Left renal cortex interstitium (tissue), 4 donors: ENCODE results near the gene CD38. TPM values are rescaled to one million over a fixed set of nuclear protein-coding genes. Genes with fewer than 3 reads are reported as not detected.
"Not testable (repeated sequence)": the region's sequence is repeated elsewhere in the genome, so short reads cannot be mapped to it uniquely, and the experiment has no call there.

Experiments
- DNase-seq, 4 donors: peaks; one replicate each; pipeline ENCODE4 v3.0.0-alpha.2; 2013; ENCODE audit warnings: low read depth in 4 of 4, low spot score in 2 of 4, missing footprints in 1 of 4
- polyA plus RNA-seq, 4 donors: library from polyadenylated mRNA; unstranded; fragments of 120-200 nt; gene quantifications; one replicate each; pipeline ENCODE4 v1.2.1, GENCODE V29; 2013; ENCODE audit not compliant: insufficient read length in 4 of 4

Gene CD38
- polyA plus RNA-seq, 4 donors = 0.90 to 1.4 (median 1.4) TPM

DNA sequence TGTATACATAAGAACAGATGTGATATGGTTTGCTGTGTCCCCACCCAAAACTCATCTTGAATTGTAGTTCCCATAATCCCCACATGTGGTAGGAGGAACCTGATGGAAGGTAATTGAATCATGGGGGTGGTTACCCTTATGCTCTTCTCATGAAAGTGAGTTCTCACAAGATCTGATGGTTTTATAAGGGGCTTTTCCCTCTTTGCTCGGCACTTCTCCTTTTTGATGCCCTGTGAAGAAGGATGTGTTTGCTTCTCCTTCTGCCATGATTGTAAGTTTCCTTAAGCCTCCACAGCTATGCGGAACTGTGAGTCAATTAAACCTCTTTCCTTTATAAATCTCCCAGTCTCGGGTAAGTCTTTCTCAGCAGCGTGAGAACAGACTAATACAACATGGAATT is 83.1 kb downstream of the CD38 start:
- not testable (repeated sequence) for DNase-seq

DNA sequence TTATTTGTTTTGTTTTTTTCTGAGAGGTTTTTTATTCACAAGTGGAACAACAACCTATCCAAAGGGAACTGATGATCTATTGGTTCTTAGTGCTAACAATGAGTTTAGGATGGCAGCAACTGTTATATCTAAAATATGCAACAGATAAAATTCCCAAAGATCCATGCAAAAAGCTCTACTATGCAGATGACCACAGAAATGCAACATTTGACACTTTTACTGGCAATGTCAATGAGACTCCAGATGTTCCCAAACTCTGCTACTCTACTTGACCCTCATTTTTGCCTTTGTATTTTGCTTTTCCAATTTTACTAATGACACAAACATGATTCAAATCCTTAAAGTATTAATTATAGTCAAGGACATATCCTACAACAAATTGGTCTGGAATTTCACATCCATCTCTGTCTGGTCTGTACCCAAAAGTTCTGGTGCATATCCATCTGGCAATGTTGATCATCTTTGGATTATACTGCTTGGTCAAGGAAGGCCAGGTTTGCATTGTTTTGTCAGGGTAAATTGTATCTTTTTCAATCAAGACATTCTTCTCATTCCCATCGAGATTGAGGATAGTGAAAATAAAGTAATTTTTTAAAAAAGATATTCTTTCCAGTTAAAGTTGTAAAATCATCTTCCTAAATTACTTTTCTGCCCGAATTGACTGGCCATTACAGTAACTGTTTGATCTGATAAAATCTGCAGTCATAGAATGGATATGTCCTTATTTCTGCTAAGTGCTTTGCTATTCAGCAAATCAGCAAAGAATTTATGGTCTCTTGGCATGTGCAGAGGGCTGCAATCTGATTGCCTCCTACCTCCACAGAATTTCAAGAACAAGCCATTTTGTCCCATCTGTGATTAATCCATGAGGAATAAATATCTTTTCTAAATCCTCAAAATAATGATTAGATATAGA is 86.8 kb downstream of the CD38 start:
- no peak for DNase-seq

DNA sequence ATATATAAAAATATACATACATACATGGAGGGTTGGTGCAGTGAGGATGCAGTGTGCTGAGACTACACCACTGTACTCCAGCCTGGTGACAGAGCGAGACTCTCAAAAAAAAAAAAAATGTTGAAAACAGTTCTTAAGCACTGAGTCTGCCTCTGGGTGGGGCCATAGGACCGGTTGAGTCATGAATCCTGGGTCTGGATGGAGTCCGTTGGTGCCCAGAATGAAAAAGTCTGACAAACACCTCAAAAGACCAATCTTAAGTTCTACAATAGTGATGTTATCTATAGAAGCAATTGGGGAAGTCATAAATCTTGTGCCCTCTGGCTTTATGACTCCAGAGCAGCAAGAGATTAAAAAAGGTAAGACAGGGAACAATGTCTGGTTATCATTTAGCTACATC is 90.0 kb downstream of the CD38 start:
- DNase-seq = no peak

DNA sequence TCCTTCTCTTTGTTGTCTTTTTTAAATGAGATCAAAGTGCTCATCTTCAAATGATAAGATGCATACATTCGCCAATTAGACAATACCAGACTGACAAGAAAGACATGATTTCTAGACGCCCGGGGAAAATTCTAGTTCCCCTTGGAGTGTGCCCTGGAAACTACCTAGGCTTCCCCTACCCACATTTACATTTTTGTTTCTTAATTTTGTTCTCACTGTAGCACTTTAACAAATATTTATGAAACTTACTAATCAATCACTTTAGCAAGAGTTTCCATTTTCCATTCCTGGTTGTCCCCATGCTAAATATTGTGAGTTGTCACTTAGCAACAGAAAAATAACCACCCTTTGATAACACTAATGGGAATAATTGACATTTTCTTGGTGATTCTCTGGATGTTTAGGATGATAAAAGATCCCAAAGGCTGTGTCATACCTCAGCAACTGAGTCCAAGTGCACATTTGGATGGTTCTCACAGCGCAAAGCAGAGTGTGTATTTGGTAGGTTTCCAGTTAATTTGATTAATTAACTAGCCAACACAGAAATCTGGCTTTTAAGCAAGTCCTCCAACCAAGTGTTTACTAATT is 90.8 kb downstream of the CD38 start:
- DNase-seq = no peak

DNA sequence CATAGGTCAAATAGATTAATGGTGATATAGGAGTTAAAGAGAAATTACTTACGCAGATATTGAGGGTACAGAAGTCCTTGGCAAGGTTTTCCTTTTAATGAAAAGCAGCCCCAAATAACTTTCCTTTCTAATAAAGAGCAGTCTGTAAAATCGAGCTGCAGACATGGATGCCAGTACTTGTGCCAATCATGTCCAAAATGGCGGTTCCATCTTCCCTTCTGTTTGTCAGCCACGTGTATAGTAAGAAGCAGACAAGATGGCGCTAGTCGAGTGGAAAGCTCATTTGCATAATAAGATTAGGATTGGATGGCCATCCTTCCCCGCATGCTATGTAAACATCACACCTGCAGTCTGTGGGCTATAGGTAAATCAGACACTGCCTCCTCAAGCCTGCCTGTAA is 92.0 kb downstream of the CD38 start:
- no peak for DNase-seq

DNA sequence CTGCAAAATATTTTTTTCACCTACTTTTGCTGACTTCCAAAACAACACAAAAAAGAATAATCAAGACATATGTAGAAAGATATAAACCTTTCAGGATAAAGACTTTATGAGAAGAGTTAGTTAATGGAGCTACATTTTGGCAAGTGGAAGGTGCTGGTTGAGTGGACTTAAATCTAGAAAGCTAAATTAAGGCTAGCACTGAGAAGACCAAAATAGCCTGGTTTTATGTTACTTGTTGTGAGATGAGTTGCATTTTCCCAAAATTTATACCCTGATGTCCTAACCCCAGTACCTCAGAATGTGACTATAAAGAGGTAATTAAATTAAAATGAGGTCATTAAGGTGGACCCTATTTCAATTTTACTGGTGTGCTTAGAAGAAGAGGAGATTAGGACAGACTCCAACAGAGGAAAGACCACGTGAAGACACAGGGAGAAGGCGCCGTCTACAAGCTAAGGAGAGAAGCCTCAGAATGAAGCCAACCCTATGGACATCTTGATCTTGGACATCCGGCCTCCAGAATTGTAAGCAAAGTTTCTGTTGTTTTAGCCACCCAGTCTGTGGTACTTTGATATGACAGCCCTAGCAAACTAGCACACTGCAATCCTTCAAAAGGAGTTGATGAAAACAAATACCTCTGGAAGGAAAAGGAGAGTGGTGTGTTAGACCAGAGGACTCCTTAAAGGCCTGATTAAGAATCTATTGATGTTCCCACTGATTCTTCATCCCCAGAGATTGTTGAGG is 93.0 kb downstream of the CD38 start:
- no peak for DNase-seq

DNA sequence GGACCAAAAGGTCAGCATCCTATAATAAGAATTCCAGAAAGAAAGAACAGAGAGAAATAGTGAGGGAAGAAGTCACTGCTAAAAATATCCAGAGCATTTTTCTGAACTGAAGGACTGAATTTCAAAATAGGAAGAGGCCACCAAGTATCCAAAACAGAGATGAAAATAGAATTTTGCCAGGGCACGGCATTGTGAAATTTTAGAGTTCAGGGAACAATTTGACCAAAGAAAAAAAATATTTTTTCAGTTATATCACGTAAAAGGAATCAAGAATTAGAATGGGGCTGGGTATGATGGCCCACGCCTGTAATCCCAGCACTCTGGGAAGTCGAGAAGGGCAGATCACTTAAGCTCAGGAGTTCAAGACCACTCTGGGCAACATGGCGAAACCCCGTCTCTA is 95.0 kb downstream of the CD38 start:
- no peak for DNase-seq

DNA sequence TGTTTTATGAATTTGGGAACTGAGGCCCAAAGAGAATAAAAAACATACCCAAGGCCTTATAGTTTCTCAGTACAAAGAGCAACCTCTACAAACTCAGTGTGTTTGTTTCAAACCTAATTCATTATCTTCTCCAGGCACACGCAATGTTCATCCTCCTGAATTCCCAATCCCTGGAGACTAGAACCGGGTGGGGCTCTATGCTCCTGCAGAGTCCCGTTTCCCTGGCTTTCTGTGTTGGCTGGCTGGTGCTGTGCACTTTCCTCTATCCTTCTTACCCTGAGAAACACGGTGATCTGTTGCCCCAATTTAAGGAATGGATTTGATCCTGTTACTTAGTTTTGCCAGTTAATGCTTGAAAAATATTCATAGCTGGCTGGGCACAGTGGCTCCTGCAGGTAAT is 96.5 kb downstream of the CD38 start:
- no peak for DNase-seq

DNA sequence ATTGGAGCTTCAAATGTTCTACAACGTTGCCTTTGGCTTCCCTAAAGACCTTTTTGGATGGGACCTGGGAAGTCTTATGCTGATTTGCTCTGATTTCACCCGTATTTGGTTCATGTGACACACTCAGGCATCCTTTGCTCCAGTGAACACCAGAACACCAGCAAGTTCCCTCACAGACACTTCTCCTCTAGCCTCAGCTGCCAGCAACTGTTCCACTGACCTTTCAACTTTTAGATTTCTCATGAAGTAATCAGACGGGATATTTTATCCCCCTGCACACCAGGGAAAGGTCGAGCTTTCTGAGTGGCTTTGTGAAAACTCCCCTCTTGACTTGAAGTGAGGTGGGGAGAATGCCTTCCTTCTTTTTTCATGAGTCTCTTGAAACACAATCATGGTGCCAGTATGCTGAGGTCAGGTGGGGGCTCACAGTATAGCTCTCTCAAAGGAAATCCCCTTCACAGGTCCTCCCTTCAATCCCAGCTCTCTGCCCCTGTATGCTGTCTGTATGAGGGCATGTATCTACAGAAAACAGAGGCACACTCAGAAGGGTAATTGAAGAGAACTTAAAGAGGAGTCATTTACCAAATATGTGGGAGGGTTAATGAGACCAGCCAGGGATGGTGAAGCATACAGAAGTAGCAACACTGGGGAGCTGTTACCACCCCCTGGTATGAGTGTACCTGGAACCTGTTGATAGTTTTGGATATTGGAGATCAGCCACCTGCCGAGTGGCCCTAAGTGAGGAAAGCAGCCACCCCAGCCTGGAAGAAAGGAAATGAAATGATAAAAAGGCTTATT is 97.7 kb downstream of the CD38 start:
- no peak for DNase-seq

DNA sequence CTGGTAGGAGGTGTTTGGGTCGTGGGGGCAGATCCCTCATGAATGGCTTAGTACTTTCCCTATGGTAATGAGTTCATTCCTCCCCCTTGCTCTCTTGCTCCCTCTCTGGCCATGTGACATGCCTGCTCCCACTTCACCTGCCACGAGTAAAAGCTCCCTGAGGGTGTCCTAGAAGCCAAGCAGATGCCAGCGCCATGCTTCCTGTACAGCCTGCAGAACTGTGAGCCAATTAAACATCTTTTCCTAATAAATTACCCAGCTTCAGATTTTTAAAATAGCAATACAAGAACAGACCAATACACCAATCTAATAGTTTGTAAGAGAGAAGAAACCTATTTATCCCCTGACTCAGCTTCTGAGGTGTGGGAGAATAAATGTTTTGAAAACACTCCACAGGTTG is 99.9 kb downstream of the CD38 start:
- DNase-seq = no peak

DNA sequence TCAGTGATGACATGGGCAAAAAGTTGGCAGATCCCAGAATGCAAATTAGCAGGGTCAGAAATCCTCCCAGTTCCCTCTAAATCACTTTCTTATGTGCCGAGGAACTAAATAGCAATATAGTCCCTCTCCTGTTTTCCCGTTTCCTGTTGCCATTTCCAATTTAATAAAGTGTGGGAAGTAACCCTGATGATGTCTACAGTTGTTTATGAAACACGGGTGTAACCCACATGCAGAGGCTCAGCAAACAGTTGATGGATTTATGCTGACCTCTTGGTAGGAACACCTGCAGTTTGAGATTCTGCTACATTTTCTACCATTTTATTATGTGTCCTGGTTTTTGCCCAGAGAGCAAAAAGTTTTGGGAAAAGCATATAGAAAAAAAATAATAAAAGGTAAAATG is 103.7 kb downstream of the CD38 start:
- no peak for DNase-seq

DNA sequence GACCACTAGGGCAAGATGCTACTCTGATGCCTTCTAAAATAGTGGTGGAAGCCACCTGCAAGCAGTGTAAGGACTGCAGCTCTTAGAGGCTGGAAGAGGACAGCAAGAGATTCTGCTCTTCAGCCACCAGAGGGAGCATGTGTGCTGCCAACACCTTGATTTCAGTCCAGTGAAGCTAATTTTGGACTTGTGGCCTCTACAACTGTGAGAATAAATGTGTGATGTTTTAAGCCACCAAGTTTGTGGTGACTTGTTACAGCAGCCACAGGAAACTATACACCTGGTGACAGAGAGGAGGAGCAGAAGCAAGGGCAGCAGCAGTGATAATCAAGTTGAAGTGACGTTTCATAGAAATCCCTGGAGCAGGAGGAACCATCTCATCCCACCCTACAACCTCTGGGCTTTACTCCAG is 104.6 kb downstream of the CD38 start:
- DNase-seq = peak; percentile 34 to 59 (median 37)

DNA sequence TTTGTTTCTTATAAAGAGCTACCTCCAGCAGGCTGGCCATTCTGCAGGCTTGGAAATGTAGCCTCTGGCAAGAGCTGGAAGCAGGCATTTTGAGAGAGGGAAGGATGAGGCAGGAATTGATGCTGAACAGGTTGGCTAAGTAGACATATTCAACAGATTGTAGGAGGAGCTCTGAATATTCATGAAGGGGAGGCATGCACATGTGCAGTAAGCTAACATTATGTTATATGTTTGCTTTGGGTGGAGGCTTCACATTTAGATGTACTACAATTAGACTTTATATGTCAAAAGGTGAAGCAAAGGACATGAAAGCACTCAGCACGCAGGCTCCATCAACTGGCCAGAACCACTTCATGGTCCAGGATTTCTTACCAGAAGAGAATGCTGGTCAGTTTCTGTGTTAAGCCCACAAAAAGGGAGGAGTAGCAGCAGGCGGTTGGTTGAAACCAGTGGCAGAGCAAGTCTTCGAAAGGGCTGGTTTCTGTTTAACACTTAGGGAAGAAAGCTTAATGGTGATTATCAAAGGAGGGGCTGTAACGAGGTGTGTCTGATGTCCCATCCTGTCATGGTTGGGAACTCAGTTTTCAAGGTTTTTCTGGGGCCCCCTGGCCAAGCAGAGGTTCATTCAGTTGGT is 105.6 kb downstream of the CD38 start:
- DNase-seq = no peak

DNA sequence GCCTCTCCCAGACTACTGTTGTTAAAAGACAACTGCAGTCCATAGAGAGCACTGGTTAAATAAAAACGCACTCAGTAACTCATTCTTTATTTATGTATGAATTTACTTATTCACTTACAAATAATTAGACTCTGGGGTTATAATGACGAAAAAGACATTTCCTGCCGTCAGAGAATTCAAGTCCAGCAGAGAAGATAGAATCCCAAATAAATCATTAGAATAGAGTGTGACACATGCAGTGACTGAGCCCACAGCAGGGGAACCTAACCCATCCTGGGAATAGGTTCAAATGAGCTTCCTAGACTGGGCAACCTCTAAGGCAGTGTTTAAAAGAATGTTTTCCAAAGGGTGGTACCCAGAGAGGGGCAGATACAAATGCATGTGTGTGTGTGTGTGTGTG is 106.5 kb downstream of the CD38 start:
- no peak for DNase-seq

DNA sequence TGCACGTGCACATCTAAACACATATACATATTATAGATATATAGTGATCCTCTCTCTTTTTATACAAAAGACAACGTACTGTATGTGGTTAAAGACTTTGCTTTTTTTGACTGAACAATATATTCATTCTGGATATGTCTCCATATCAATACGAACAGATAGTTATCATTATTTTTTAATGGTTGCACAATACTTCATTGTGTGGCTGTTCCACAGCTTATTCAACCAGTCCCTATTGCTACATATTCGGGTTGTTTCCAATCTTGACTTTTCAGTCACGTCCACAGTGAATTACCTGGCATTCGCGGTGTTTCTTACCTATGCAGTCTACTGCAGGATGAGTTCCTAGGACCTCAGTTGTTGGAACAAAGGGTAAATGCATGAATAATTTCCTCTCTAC is 107.3 kb downstream of the CD38 start:
- no peak for DNase-seq

DNA sequence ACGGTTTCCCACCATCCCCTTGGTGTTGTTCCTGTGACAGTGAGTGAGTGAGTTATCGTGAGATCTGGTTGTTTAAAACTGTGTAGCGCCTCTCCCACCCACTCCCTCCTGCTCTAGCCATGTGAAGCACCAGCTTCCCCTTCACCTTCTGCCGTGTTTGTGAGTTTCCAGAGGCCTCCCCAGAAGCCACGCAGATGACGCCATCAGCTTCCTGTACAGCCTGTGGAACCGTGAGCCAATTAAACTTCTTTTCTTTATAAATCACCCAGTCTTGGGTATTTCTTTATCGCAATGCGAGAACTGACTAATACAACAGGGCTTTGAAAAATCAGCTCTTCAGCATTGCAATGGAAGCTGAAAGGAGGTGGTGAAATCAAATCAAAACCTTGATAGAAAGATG is 110.4 kb downstream of the CD38 start:
- DNase-seq = no peak

DNA sequence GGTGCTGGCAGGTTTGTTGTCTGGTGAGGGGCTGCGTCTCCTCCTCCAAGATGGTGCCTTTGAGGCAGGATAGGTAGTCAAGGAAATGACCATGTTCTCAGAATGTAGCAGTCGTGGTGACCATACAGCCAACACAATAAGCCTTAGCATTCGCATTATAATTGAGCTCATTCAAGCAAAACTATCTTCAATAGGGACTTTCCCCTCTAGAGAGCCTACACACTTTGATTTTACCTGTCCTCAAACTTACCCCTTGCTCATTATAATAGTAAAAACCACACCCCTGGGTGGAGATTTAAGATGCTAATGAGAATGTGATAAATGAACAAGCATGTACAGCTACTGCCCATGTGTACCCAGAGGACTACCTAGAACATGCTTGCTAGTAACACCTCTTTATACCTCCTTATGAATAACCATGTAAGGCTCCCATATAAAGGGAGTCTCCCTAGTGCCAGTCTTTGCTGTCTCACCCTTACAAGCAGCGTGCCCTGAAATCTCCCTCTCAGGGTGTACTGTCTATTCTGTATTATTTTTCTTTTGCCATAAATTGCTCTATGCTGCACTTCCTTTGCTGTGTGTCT is 112.2 kb downstream of the CD38 start:
- DNase-seq = no peak

DNA sequence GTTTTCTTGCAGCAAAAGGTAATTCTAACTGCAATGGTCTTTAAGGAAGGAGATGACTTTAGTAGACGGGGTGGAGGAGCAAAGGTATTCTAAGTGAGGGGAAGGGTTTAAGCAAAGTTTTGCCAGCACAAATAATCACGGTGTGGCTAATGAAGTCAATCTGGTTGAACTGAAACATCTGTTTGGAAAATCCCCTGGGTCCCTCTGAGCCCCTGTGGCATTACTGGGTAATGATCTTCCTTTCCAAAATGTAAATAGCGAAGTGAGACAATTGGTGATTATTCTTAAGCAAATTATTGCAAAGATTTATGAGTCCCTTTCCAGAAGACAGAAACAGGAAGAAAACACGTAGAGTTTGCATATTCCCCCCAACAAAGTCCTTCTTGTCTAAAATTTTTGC is 113.2 kb downstream of the CD38 start:
- DNase-seq = no peak

DNA sequence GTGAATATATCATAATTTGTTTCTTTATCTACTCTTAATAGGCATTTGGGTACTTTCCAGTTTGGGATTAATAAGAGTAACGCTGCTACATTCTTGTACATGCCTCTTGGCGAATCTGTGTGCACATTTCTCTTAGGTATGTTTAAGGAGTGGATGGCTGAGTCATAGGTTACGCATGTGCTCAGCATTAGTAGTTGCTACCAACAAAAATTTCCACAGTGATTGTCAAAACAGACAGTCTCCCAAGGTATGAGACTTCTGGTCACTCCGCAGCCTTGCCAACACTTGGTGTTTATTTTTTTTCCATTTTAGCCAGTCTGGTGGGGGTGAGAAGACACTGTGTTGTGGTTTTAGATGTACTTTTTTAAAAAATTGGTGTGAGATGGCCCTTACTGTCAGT is 115.8 kb downstream of the CD38 start:
- DNase-seq = no peak

DNA sequence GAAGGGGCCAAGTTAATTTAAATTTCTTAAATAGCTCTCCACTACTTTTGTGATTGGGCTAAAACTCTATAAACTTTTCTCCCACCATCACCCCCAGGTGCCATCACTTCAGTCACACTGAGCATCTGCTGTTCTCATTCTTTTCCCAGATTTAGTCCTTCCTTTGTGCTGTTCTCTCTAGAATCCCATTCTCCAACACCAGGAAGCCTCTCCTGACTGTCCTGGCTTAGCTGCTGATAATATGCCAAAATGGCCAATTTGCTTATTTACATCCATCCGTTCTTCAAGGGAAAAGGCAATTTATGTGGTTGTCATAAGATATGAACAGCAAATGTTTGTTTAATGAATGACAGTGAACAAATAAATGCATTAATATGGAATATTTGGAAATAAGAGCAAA is 116.3 kb downstream of the CD38 start:
- no peak for DNase-seq
